K562 (cell line): ENCODE measurements around the gene CMIP. TPM values are rescaled to one million over a fixed set of nuclear protein-coding genes. Genes with fewer than 3 reads are reported as not detected.

Experiments used
- AFF1 ChIP-seq, 2 experiments: fragments of 450-650 bp; IDR thresholded peaks; 2 replicates each; pipeline ENCODE4 v1.6.1; 2018; ENCODE audit warnings: mild to moderate bottlenecking in 2 of 2, low read depth in 1 of 2; ENCODE audit not compliant: partially characterized antibody in 2 of 2
- BRF2 ChIP-seq: IDR thresholded peaks from 3 replicates; pipeline ENCODE4 v1.6.1; 2011; ENCODE audit warnings: borderline replicate concordance, mild to moderate bottlenecking; ENCODE audit not compliant: insufficient read length, insufficient read depth
- CHD1 ChIP-seq: fragments of 200-600 bp; sonication (generic); IDR thresholded peaks from one replicate; pipeline ENCODE4 v1.6.1; 2012; ENCODE audit warnings: mild to moderate bottlenecking, moderate library complexity, low read length, inconsistent platforms
- CREB1 ChIP-seq, 2 experiments: sonication (generic) in 1 of 2; formaldehyde crosslinking in 1 of 2; IDR thresholded peaks; 2 replicates each; pipeline versions ENCODE4 v1.6.1 to v1.8.0; 2012 to 2022; ENCODE audit warnings: inconsistent platforms in 1 of 2, mild to moderate bottlenecking in 1 of 2, missing genetic modification reagents in 1 of 2, moderate library complexity in 1 of 2
- DPF2 ChIP-seq: fragments of 450-650 bp; IDR thresholded peaks from 2 replicates; pipeline ENCODE4 v1.6.1; 2016
- E2F1 ChIP-seq: sonication (generic); formaldehyde crosslinking; IDR thresholded peaks from 2 replicates; pipeline ENCODE4 v1.8.1; 2023; ENCODE audit warnings: mild to moderate bottlenecking, missing genetic modification reagents, moderate library complexity
- ETS1 ChIP-seq: conservative IDR thresholded peaks from 2 replicates; pipeline ENCODE4 v1.6.1; 2011; ENCODE audit warnings: low read depth, mild to moderate bottlenecking, low read length; ENCODE audit not compliant: control insufficient read depth
- ETV5 ChIP-seq: sonication (generic); formaldehyde crosslinking; IDR thresholded peaks from 2 replicates; pipeline ENCODE4 v1.4.0; 2020; ENCODE audit warnings: low read depth, mild to moderate bottlenecking, missing genetic modification reagents
- GABPA ChIP-seq: fragments of 200-800 bp; sonication (Bioruptor generic); conservative IDR thresholded peaks from 2 replicates; pipeline ENCODE4 v1.6.1; 2016; ENCODE audit warnings: low read depth, missing genetic modification characterization, missing compliant biosample characterization
- MEF2D ChIP-seq: conservative IDR thresholded peaks from 2 replicates; pipeline ENCODE4 v1.6.1; 2016; ENCODE audit warnings: low read depth, missing genetic modification characterization, missing compliant biosample characterization
- PTBP1 ChIP-seq: fragments of 200-400 bp; formaldehyde crosslinking; IDR thresholded peaks from 2 replicates; pipeline ENCODE4 v1.6.1; 2017; ENCODE audit warnings: low read depth, low read length
- RBM25 ChIP-seq: fragments of 200-400 bp; formaldehyde crosslinking; IDR thresholded peaks from 2 replicates; pipeline ENCODE4 v1.6.1; 2018; ENCODE audit warnings: low read length, low read depth, moderate library complexity; ENCODE audit not compliant: severe bottlenecking
- THRA ChIP-seq: fragments of 450-650 bp; IDR thresholded peaks from 2 replicates; pipeline ENCODE4 v1.6.1; 2017; ENCODE audit warnings: mild to moderate bottlenecking, moderate library complexity
- U2AF2 ChIP-seq: fragments of 200-400 bp; formaldehyde crosslinking; optimal IDR thresholded peaks from 2 replicates; pipeline ENCODE3; 2017; ENCODE audit warnings: low read depth, mild to moderate bottlenecking, low read length
- WHSC1 ChIP-seq: IDR thresholded peaks from one replicate; pipeline ENCODE4 v1.6.1; 2012; ENCODE audit warnings: low read length, control low read depth, inconsistent platforms
- ZFX ChIP-seq: sonication (generic); formaldehyde crosslinking; IDR thresholded peaks from 2 replicates; pipeline ENCODE4 v1.8.0; 2022; ENCODE audit warnings: mild to moderate bottlenecking, missing genetic modification reagents, moderate library complexity
- ZNF431 ChIP-seq: sonication (generic); formaldehyde crosslinking; IDR thresholded peaks from 2 replicates; pipeline ENCODE4 v1.8.0; 2022; ENCODE audit warnings: mild to moderate bottlenecking, missing genetic modification reagents
- polyA plus RNA-seq, 8 experiments: library from polyadenylated mRNA; depleted of rRNA in 4 of 8; stranded (reverse) in 5 of 8; unstranded in 3 of 8; fragments of >200 nt; fragmentation: Nextera tagmentation in 2 of 8; fragmentation: Illumina TruSeq in 1 of 8; extraction: Ambion mirVana in 2 of 8; extraction: Trizol in 1 of 8; gene quantifications; 2 replicates each; pipeline versions ENCODE4 v1.2.1 to v1.2.3, GENCODE V29; 2011 to 2014; ENCODE audit warnings: inconsistent platforms in 1 of 8, missing spikeins in 1 of 8
- total RNA-seq, 7 experiments: library from RNA; depleted of rRNA in 6 of 7; stranded (reverse); fragments of >200 nt in 6 of 7; fragmentation: Illumina TruSeq in 2 of 7; extraction: Trizol in 2 of 7; gene quantifications; 2 replicates each; pipeline versions ENCODE4 v1.2.1 to v1.2.3, GENCODE V29; 2011 to 2021; ENCODE audit warnings: low replicate concordance in 1 of 7

Gene CMIP
- total and polyA plus RNA-seq, 9 of the 15 experiments (the other 6 are each of a cell fraction or from before 2014, with no cell fraction given), result 0.94 to 82.5 (median 10.3) TPM

GRCh38 chr16:81625544-81626153 lies 181.0 kb downstream of the CMIP start (continued):
- TF ChIP-seq MEF2D (no peak), CHD1 (no peak), THRA (no peak), E2F1 (CRISPR knock-in tag) (no peak), PTBP1 (no peak), ZFX (CRISPR knock-in tag) (peak; percentile 41; the same call in 1 of the 2 replicates), ETV5 (CRISPR knock-in tag) (no peak), U2AF2 (no peak), ZNF431 (no peak), ETS1 (0 out of 2 replicates have a peak, but pooled peaks have one; percentile 43), CREB1 (IDR thresholded peaks at IDR 0.05) (no peak), CREB1 (CRISPR knock-in tag; IDR thresholded peaks at IDR 0.05) (no peak), BRF2 (no peak), AFF1 (IDR thresholded peaks at IDR 0.05; ENCODE audit: low read depth in 1 of 2, partially characterized antibody in 2 of 2) (no peak), GABPA (tag) (no peak), DPF2 (no peak), RBM25 (no peak), WHSC1 (no peak)
